ENCODE results near the gene IGSF8.
"Not testable (repeated sequence)": the region's sequence is repeated elsewhere in the genome, so short reads cannot be mapped to it uniquely, and the experiment has no call there.

The IGSF8 gene

GRCh38 chr1:160063176-160063575 lies 35.2 kb downstream of the IGSF8 start:
- no peak for DNase-seq

- DNase-seq = no peak
Measured at GRCh38 chr1:160062230-160062532, 36.2 kb downstream of the IGSF8 start.

DNA sequence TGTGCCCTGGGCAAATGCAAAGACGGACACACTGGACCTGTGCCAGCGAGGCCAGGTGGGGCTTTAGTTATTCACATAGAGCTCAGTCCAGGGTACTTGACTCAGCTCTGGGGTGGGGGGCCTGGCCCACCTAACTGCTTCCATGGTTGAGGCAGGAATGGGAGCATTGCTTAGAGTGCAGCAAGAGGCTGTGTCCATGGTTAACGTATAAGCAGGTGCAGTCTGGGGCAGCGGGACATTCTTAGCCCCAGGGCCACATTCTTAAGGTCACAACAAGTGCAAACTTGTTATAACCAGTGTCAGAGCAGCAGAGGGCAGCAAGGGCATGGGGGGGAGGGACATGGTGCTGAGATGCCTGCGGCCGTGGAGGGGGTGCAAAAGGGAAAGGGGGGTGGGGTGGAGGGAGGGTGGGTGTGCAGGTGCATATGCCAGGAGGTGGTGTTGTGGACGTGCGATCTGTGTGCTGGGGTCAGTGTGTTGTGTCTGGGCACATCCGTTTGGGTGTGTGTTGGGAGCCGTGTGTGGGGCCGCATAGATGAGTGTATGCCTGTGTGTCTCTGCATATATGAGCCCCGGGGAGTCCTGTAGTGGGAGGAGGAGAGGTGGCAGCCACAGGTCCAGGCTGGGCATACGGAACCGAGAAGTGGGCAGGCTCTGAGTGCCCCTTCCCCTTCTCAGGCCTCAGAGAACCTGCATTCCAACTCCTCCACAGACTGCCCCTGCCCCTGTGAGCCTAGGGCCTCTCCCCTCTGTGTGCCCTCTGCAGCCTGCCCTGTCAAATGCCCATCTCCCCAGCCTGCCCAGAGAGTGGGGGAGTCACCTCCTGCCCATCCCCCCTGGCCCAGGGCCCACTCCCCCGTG lies 36.8 kb downstream of the IGSF8 start:
- DNase-seq = no peak

GRCh38 chr1:160058087-160058486 lies 40.3 kb downstream of the IGSF8 start:
- no peak for DNase-seq

DNA sequence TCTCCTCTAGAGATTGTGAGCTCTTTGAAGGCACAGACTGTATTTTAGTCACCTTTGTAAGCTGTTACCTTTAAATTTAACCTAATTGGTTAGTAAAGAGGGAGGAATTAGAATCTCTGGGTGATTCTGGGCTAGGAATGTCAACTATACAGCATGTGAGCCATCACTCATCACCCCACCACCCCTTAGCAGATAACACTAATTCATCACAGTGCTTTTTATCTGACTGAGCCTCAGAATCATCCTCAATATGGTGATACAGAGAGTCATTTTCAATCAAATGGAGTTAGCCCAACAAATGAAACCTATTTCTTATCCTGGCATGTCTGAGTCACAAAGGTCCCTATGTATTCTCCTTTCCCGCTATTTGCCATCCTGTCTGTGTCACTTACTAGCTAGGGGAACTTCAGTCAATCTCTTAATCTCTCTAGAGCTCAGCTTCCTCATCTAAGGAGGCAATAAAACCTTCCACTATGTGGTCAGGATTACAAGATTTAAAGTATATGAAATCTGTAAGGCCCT lies 41.7 kb downstream of the IGSF8 start:
- no peak for DNase-seq

- no peak for DNase-seq
Measured at GRCh38 chr1:160053548-160054365, 44.7 kb downstream of the IGSF8 start.

GRCh38 chr1:160052936-160053335 lies 45.5 kb downstream of the IGSF8 start:
- DNase-seq = no peak

- no peak for DNase-seq
Measured at GRCh38 chr1:160050619-160051018, 47.8 kb downstream of the IGSF8 start.

- DNase-seq = not testable (repeated sequence)
Measured at GRCh38 chr1:160050182-160050581, 48.2 kb downstream of the IGSF8 start.

DNA sequence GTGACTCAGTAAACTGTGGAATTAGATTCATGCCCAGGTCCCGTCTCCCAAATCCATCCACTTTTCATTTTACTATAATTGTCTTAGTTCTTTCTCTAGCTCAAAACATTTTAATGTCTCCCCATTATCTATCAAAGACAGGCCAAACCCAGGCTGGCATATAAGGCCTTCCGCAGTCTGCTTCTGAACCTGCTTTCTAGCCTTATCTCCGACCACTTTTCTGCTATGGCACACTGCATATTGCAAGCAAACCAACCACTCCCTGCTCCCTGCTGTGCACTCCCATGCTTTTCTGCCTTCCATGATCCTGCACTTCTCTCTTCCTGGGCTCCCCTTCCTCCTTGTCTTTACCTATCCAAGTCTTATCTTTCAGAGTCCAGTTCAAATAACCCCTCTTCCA lies 49.3 kb downstream of the IGSF8 start:
- DNase-seq = peak; percentile 92

DNA sequence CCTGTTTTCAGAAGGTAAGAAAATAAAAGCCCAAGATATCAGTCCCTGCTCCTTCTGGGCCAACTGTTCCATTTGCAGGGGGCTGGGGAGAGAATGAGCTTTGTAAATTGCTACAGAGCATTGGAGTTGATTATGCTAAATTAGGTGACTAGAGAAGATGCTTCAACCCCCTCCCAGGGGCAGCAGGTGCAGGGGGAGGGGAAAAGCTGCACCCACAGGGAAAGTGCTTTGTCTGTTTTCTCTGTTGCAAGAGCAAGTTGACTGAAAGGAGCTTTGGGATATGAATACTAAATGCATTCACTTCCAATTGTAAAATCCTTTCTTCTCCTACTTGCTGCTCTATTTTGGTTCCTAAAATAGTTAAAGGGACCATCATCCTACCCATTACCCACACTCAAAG lies 50.1 kb downstream of the IGSF8 start:
- no peak for DNase-seq

- no peak for DNase-seq
Measured at GRCh38 chr1:160047111-160047991, 51.1 kb downstream of the IGSF8 start.

DNA sequence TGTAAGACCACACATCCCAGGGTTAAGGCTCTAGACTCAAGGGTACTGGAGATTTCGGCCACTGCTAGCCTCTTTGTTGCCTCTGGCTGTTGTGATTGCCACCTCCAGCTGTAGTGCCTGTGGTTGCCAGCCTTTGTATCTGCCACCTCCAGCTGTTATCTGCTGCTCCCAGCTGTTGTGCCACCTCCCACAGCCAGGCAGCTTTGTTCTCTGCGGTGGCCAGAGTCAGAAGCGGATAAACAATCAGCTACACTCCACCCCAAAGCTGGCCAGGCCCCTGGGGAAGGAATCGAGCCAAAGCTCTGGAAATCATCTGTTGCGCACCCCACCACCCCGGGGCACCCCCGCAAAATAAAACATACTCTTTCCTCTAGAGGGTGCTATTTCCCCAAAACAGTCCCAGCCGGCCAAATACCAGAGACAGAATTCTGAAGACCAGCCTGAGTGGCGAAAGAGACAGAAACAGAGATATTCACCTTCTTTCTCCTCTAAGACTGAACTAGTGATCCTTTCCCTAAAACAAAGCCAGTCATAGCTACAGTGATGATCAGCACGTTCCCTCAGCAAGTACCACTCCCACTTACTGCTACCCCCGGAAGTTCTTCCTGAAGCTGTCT lies 51.8 kb downstream of the IGSF8 start:
- peak; percentile 98 for DNase-seq

DNA sequence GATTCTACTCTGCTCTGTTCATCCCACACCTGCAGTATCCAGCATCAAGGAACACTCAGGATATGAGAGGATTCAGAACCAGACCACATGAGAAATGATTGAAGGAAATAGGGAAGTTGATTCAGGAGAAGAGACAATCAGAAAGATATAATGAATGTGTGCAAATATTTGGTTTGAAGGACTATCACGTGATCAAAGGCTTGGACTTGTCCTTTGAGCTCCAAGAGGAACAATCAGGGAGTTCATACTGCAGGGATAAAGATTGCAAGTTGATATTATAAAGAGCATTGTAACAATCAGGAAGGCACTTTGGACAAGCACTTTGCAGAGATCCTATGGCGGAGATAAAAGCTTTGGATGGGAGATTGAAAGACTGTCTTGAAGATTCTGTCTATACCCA lies 52.8 kb downstream of the IGSF8 start:
- no peak for DNase-seq

GRCh38 chr1:160043543-160043942 lies 54.9 kb downstream of the IGSF8 start:
- DNase-seq = no peak
